K562 (cell line): ENCODE data around the gene ODF2. TPM values are rescaled to one million over a fixed set of nuclear protein-coding genes. Genes with fewer than 3 reads are reported as not detected.

Experiments used
- BCLAF1 ChIP-seq, 2 experiments: fragments of 450-650 bp in 1 of 2; IDR thresholded peaks; 2 replicates each; pipeline ENCODE4 v1.6.1; 2011 to 2017; ENCODE audit warnings: low read depth in 2 of 2, antibody characterized with exemption in 1 of 2, borderline replicate concordance in 1 of 2, low read length in 1 of 2, mild to moderate bottlenecking in 1 of 2, mixed read lengths in 1 of 2; ENCODE audit not compliant: control insufficient read depth in 1 of 2
- COPS2 ChIP-seq: fragments of 450-650 bp; conservative IDR thresholded peaks from 2 replicates; pipeline ENCODE4 v1.6.1; 2016; ENCODE audit warnings: mild to moderate bottlenecking, moderate library complexity
- CTCF ChIP-seq, 3 experiments: IDR thresholded peaks in 2 of 3; conservative IDR thresholded peaks in 1 of 3; 2 replicates each; pipeline ENCODE4 v1.5.1; 2011 to 2012; ENCODE audit warnings: low read length in 3 of 3, mild to moderate bottlenecking in 3 of 3, control low read depth in 2 of 3, improper control_type of control experiment in 1 of 3, inconsistent platforms in 1 of 3, low read depth in 1 of 3, mixed read lengths in 1 of 3, moderate library complexity in 1 of 3; ENCODE audit not compliant: insufficient read depth in 2 of 3
- CXXC5 ChIP-seq: fragments of 250-450 bp; sonication (Bioruptor Pico); IDR thresholded peaks from 2 replicates; pipeline ENCODE4 v1.8.0; 2022; ENCODE audit warnings: inconsistent platforms, mild to moderate bottlenecking, moderate library complexity
- FOXJ2 ChIP-seq: fragments of 200-800 bp; sonication (Bioruptor generic); IDR thresholded peaks from 2 replicates; pipeline ENCODE4 v1.6.1; 2016; ENCODE audit warnings: missing genetic modification characterization, missing compliant biosample characterization
- GABPB2 ChIP-seq: fragments of 250-450 bp; sonication (Bioruptor Pico); conservative IDR thresholded peaks from 2 replicates; pipeline ENCODE4 v1.5.1; 2021; ENCODE audit warnings: mild to moderate bottlenecking
- HNRNPUL1 ChIP-seq: fragments of 200-400 bp; formaldehyde crosslinking; IDR thresholded peaks from 2 replicates; pipeline ENCODE4 v1.6.1; 2017; ENCODE audit warnings: low read length
- KLF1 ChIP-seq: fragments of 450-650 bp; IDR thresholded peaks from 2 replicates; pipeline ENCODE4 v1.6.1; 2016; ENCODE audit warnings: missing genetic modification characterization, missing compliant biosample characterization
- ZKSCAN1 ChIP-seq: fragments of 150-350 bp; IDR thresholded peaks from 2 replicates; pipeline ENCODE4 v1.6.1; 2016; ENCODE audit warnings: low read depth, low read length
- ZNF263 ChIP-seq: sonication (generic); formaldehyde crosslinking; IDR thresholded peaks from 2 replicates; pipeline ENCODE4 v1.8.0; 2022; ENCODE audit warnings: mild to moderate bottlenecking, missing genetic modification reagents, borderline replicate concordance
- ZNF324 ChIP-seq: fragments of 250-450 bp; sonication (Bioruptor Pico); IDR thresholded peaks from 2 replicates; pipeline ENCODE4 v1.4.0; 2020; ENCODE audit warnings: mild to moderate bottlenecking
- ZNF408 ChIP-seq: fragments of 250-450 bp; sonication (Bioruptor Pico); IDR thresholded peaks from 2 replicates; pipeline ENCODE4 v1.4.0; 2020; ENCODE audit warnings: low read depth, mild to moderate bottlenecking, moderate library complexity
- ZNF609 ChIP-seq: sonication (generic); formaldehyde crosslinking; IDR thresholded peaks from 2 replicates; pipeline ENCODE4 v1.8.1; 2023; ENCODE audit warnings: missing genetic modification reagents, mild to moderate bottlenecking, borderline replicate concordance
- ZNF639 ChIP-seq, 2 experiments: fragments of 200-800 bp in 1 of 2; sonication (Bioruptor generic) in 1 of 2; sonication (generic) in 1 of 2; formaldehyde crosslinking in 1 of 2; IDR thresholded peaks in 1 of 2; conservative IDR thresholded peaks in 1 of 2; 2 replicates each; pipeline versions ENCODE4 v1.5.0 to v1.6.1; 2016 to 2020; ENCODE audit warnings: missing compliant biosample characterization in 1 of 2, missing genetic modification characterization in 1 of 2, missing genetic modification reagents in 1 of 2
- polyA plus RNA-seq, 8 experiments: library from polyadenylated mRNA; depleted of rRNA in 4 of 8; stranded (reverse) in 5 of 8; unstranded in 3 of 8; fragments of >200 nt; fragmentation: Nextera tagmentation in 2 of 8; fragmentation: Illumina TruSeq in 1 of 8; extraction: Ambion mirVana in 2 of 8; extraction: Trizol in 1 of 8; gene quantifications; 2 replicates each; pipeline versions ENCODE4 v1.2.1 to v1.2.3, GENCODE V29; 2011 to 2014; ENCODE audit warnings: inconsistent platforms in 1 of 8, missing spikeins in 1 of 8
- total RNA-seq, 7 experiments: library from RNA; depleted of rRNA in 6 of 7; stranded (reverse); fragments of >200 nt in 6 of 7; fragmentation: Illumina TruSeq in 2 of 7; extraction: Trizol in 2 of 7; gene quantifications; 2 replicates each; pipeline versions ENCODE4 v1.2.1 to v1.2.3, GENCODE V29; 2011 to 2021; ENCODE audit warnings: low replicate concordance in 1 of 7

The ODF2 gene
- total and polyA plus RNA-seq, 9 of the 15 experiments (the other 6 are each of a cell fraction or from before 2014, with no cell fraction given): 16.5 to 83.2 (median 69.7) TPM

GRCh38 chr9:128455849-128456612, at the start of gene ODF2 (continued):
- TF ChIP-seq ZNF609 (no peak), CXXC5 (CRISPR knock-in tag) (peak; percentile 73), ZNF263 (CRISPR knock-in tag) (no peak), HNRNPUL1 (no peak), COPS2 (no peak), ZKSCAN1 (no peak), KLF1 (tag) (peak; percentile 82; the same call in 1 of the 2 replicates), ZNF639 (CRISPR knock-in tag; conservative IDR thresholded peaks at IDR 0.05 in 1 of 2, IDR thresholded peaks at IDR 0.05 in 1 of 2) (no peak), BCLAF1 (IDR thresholded peaks at IDR 0.05; ENCODE audit: borderline replicate concordance in 1 of 2, control insufficient read depth in 1 of 2, low read depth in 2 of 2, low read length in 1 of 2) (no peak), GABPB2 (CRISPR knock-in tag) (no peak), ZNF408 (no peak), CTCF (IDR thresholded peaks at IDR 0.05 in 2 of 3, conservative IDR thresholded peaks at IDR 0.05 in 1 of 3; ENCODE audit: insufficient read depth in 2 of 3, low read depth in 1 of 3, low read length in 3 of 3) (0 out of 6 replicates have a peak, but pooled peaks of 1 of the 3 experiments have one; percentile 1), FOXJ2 (tag) (no peak), ZNF324 (no peak)
